ENCODE data around the gene RPS16. TPM values are rescaled to one million over a fixed set of nuclear protein-coding genes. Genes with fewer than 3 reads are reported as not detected.

RPS16 gene
- total and polyA plus RNA-seq, 4 donors = 109 to 1,094 (median 218) TPM

DNA sequence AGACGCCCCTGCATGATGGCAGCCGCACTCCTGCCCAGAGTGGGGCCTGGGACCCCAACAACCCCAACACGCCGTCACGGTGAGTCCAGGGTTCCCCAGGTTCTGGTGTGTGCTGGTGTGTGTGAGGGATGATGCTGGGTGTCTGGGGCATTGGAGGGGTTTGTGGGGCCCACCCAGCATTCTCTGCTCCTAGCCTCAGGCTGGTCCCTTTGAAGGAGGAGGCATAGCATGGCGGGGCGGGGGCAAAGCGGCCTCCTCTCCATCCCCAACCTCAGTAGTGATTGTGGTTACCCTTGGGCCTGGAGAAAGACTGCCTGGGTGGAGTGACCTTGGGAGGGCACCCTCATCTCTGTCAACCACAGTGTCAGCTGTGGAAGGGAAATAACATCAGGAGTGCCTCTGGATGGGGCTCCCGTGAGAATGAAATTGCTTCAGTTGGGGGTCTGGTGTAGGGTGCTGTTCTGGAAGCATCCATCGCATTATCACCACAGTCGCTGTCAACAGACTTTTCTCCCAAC is 37.8 kb upstream of the RPS16 start (continued):
- TF ChIP-seq NR2F2 (IDR thresholded peaks at IDR 0.05) = no peak

DNA sequence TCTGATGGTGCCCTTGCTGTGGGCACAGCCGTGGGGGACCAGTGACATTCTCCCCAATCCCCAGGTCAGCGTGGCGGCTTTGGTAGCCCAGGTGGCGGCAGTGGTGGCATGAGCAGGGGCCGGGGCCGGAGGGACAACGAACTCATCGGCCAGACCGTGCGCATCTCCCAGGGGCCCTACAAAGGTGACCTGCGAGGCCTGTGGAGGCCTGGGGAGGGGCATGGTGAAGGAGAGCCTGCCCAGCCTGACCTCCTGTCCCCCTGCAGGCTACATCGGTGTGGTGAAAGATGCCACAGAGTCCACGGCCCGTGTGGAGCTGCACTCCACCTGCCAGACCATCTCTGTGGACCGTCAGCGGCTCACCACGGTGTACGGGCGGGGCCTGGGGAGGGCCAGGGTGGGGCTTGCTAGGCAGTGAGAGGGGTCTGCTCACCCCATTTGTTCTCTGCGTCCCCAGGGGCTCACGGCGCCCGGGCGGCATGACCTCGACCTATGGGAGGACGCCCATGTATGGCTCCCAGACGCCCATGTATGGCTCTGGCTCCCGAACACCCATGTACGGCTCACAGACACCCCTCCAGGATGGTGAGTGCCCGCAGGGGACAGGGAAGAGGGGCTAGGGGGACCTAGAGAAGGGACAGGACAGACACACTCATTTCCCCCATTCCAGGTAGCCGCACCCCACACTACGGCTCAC is 37.1 kb upstream of the RPS16 start:
- WGBS = 91% methylated on average over 32 of the region's 32 CpGs
- TF ChIP-seq SP1 (IDR thresholded peaks at IDR 0.05) (no peak), NR2F2 (IDR thresholded peaks at IDR 0.05) (no peak), JUND (IDR thresholded peaks at IDR 0.05) (no peak), HNF4A (conservative IDR thresholded peaks at IDR 0.05) (no peak), REST (IDR thresholded peaks at IDR 0.05) (no peak), GABPA (IDR thresholded peaks at IDR 0.05 in 1 of 2, conservative IDR thresholded peaks at IDR 0.05 in 1 of 2) (no peak), HNF4G (IDR thresholded peaks at IDR 0.05) (no peak), FOXA2 (IDR thresholded peaks at IDR 0.05) (no peak), YY1 (IDR thresholded peaks at IDR 0.05) (no peak), RXRA (IDR thresholded peaks at IDR 0.05) (no peak), RAD21 (IDR thresholded peaks at IDR 0.05) (no peak), TAF1 (conservative IDR thresholded peaks at IDR 0.05) (no peak), EGR1 (IDR thresholded peaks at IDR 0.05; ENCODE audit: low read depth in 2 of 2) (no peak)
- TF ChIP-seq, protein P1, sequence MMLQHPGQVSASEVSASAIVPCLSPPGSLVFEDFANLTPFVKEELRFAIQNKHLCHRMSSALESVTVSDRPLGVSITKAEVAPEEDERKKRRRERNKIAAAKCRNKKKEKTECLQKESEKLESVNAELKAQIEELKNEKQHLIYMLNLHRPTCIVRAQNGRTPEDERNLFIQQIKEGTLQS (IDR thresholded peaks at IDR 0.05) = no peak
- TF ChIP-seq, protein P2, sequence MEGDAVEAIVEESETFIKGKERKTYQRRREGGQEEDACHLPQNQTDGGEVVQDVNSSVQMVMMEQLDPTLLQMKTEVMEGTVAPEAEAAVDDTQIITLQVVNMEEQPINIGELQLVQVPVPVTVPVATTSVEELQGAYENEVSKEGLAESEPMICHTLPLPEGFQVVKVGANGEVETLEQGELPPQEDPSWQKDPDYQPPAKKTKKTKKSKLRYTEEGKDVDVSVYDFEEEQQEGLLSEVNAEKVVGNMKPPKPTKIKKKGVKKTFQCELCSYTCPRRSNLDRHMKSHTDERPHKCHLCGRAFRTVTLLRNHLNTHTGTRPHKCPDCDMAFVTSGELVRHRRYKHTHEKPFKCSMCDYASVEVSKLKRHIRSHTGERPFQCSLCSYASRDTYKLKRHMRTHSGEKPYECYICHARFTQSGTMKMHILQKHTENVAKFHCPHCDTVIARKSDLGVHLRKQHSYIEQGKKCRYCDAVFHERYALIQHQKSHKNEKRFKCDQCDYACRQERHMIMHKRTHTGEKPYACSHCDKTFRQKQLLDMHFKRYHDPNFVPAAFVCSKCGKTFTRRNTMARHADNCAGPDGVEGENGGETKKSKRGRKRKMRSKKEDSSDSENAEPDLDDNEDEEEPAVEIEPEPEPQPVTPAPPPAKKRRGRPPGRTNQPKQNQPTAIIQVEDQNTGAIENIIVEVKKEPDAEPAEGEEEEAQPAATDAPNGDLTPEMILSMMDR (IDR thresholded peaks at IDR 0.05; ENCODE audit: low read depth, low read length, missing input control) = no peak
- TF ChIP-seq, protein P3, sequence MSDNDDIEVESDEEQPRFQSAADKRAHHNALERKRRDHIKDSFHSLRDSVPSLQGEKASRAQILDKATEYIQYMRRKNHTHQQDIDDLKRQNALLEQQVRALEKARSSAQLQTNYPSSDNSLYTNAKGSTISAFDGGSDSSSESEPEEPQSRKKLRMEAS (IDR thresholded peaks at IDR 0.05) = no peak
- TF ChIP-seq, protein P4, sequence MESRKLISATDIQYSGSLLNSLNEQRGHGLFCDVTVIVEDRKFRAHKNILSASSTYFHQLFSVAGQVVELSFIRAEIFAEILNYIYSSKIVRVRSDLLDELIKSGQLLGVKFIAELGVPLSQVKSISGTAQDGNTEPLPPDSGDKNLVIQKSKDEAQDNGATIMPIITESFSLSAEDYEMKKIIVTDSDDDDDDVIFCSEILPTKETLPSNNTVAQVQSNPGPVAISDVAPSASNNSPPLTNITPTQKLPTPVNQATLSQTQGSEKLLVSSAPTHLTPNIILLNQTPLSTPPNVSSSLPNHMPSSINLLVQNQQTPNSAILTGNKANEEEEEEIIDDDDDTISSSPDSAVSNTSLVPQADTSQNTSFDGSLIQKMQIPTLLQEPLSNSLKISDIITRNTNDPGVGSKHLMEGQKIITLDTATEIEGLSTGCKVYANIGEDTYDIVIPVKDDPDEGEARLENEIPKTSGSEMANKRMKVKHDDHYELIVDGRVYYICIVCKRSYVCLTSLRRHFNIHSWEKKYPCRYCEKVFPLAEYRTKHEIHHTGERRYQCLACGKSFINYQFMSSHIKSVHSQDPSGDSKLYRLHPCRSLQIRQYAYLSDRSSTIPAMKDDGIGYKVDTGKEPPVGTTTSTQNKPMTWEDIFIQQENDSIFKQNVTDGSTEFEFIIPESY (IDR thresholded peaks at IDR 0.05) = no peak
- H3K9ac ChIP-seq (ENCODE audit: low read depth in 1 of 2, low read length in 2 of 2) = no peak overlapping the region
- H3K27me3 ChIP-seq (ENCODE audit: control insufficient read depth in 4 of 4, insufficient read depth in 4 of 4, low read length in 3 of 4) = no peaks in the 10 kb centered on the region
- H3K36me3 ChIP-seq (ENCODE audit: control insufficient read depth in 4 of 4, insufficient read depth in 3 of 4, low read depth in 1 of 4, low read length in 3 of 4) = peaks cover 34 to 84% (median 61%) of the 10 kb centered on the region in 4 donors
- no peak overlapping the region for H3K4me3 ChIP-seq (ENCODE audit: low read depth in 1 of 3, low read length in 3 of 3)
- H3K27ac ChIP-seq (ENCODE audit: low read depth in 1 of 2, low read length in 2 of 2) = no peak overlapping the region
- DNase-seq (ENCODE audit: low spot score) = no peak
- no peaks in the 10 kb centered on the region for H3K9me3 ChIP-seq (ENCODE audit: control insufficient read depth in 4 of 4, low read length in 3 of 4)
- H3K4me1 ChIP-seq (ENCODE audit: control insufficient read depth in 4 of 4, insufficient read depth in 4 of 4, low read length in 3 of 4) = no peaks in the 10 kb centered on the region

All from liver (tissue), 9 donors.